AML-193 (cell line): ENCODE measurements around the gene SLC12A5.

Source experiments
- DNase-seq, 2 experiments: peaks; one replicate each; lab custom pipeline; 2025; lab: John Stamatoyannopoulos, UW

SLC12A5 gene

GRCh38 chr20:46027245-46027853, 1.7 kb upstream of the SLC12A5 start:
- peak; percentile 31 to 46 for DNase-seq

GRCh38 chr20:46028110-46028509, 905 bp upstream of the SLC12A5 start:
- DNase-seq: no peak

GRCh38 chr20:46030284-46031013, 1.4 kb downstream of the SLC12A5 start:
- DNase-seq: no peak

DNA sequence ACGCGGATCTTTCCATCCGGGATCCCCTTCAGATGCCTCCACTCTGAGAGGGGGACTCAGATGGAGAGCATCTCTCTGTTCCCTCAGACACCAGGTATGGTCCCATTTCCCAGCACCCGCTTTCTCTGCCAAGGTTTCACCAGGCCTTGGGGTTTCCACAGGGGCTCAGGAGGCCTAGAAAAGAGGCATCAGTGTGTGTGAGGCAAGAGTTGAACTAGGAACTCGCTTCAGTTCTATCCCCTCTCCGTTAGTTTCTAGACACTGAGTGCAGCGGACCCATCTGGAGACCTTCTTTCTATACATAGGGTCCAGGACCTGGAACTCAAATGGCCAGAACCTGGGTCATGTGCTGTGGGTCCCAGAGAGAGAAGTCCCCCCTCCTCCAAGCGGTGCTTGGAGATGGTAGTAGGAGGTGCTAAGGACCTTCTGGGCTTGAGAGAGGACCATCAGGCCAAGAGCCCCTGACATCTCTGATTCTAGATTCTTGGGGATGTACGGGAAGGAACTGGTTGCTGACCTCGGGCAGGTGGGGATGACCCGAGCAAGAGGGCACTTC, 2.1 kb downstream of the SLC12A5 start:
- no peak for DNase-seq

GRCh38 chr20:46031701-46032254, 2.8 kb downstream of the SLC12A5 start:
- no peak for DNase-seq

DNA sequence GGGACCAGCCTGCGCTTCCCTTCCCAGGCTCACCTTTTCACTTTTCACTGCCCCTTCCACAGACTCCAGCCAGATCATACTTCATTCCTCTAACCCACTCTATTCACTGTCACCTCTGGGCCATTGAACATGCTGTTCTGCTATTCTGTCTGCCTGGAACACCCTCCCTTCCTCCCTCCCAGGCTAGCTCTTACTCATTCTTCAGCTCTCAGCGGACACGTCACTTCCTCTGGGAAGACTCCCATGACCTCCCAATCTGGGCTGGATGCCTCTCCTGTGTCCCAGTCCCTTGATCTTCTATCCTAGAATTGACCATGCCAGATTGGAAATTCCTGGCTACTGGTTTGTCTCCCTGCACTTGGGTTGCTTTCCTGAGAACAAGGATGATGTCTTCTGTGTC, 5.0 kb downstream of the SLC12A5 start:
- DNase-seq: no peak

- DNase-seq: no peak
These were observed 6.2 kb downstream of the SLC12A5 start for GRCh38 chr20:46035253-46035652.

- DNase-seq: no peak
These were observed 6.7 kb downstream of the SLC12A5 start for GRCh38 chr20:46035713-46036112.

- no peak for DNase-seq
These were observed 7.4 kb downstream of the SLC12A5 start for GRCh38 chr20:46036370-46036769.

DNA sequence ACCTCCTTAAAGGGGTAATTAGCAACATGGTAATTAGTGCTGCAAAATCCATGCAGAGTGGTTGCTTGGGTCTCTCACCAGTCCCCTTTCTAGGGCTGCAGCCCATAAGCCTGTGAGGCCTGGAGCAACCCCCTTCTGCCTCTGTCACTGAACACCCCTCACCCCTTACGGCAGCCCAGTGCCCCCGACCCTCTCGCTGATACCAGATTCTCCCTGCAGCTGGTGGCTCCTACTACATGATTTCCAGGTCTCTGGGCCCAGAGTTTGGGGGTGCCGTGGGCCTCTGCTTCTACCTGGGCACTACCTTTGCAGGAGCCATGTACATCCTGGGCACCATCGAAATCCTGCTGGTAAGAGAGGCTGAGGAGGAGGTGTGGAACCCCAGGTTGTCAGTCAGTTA, 8.0 kb downstream of the SLC12A5 start:
- no peak for DNase-seq

GRCh38 chr20:46040902-46041535, 12.0 kb downstream of the SLC12A5 start:
- peak in 1 of 2 experiments; percentile 4 for DNase-seq

GRCh38 chr20:46043556-46043955, 14.5 kb downstream of the SLC12A5 start:
- no peak for DNase-seq

- DNase-seq: no peak
These were observed 15.9 kb downstream of the SLC12A5 start for GRCh38 chr20:46044896-46045295.

GRCh38 chr20:46046588-46047310, 17.7 kb downstream of the SLC12A5 start:
- DNase-seq: no peak

- no peak for DNase-seq
These were observed 18.8 kb downstream of the SLC12A5 start for GRCh38 chr20:46047821-46048220.

DNA sequence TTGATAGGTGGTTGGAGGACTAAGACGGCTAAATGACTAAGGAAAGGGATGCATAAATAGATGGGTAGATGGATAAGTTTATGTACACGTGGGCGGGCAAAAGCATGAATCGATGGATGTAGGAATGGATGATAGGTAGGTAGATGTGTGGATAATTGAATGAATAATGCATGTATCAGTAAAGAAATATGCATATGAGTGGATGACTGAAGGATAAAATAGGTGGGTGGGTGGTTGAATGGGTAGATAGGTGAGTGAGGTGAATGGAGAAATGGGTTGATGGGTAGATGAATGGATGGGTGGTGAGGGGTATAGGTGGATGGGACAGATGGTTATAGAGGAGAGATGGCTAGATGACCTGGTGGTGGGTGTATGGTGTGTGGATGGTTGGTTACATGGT, 20.2 kb downstream of the SLC12A5 start:
- no peak for DNase-seq

GRCh38 chr20:46049815-46050214, 20.8 kb downstream of the SLC12A5 start:
- DNase-seq: no peak

DNA sequence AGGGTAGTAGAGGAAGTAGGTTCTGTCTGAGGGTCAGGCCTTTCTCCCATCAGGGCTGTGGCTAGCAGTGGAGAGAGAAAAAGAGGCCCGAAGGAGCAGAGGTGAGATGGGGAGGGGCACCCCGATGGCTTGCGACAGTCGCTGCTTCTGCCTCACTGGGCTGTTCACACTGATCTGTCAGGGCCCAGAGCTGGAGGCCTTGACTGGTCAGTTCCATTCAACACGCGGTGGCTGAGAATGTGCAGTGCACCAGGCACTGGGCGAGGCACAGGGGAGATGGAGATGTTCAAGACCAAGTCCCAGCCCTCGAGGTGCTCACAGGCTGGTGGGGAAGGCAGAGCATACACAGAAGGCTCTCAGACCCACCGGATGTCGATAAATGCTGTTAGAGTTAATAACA, 21.4 kb downstream of the SLC12A5 start:
- no peak for DNase-seq

GRCh38 chr20:46050885-46051284, 21.9 kb downstream of the SLC12A5 start:
- DNase-seq: no peak

GRCh38 chr20:46051556-46052308, 22.7 kb downstream of the SLC12A5 start:
- DNase-seq: no peak

- no peak for DNase-seq
These were observed 24.4 kb downstream of the SLC12A5 start for GRCh38 chr20:46053416-46053815.
